RWPE1 (cell line): Measurements from ENCODE around the gene HLCS.

Experiments
- CTCF ChIA-PET: fragments of 350-600 bp; sonication (Branson Sonifier 250); formaldehyde crosslinking; extraction: SDS; loops from one replicate; lab custom pipeline; 2021; lab: Yijun Ruan, JAX
- POLR2A ChIA-PET: fragments of 400-600 bp; formaldehyde crosslinking; extraction: SDS; loops from one replicate; lab custom pipeline; 2020; ENCODE audit warnings: antibody characterized with exemption; ENCODE audit not compliant: low non-redundant PET; lab: Yijun Ruan, JAX
- DNase-seq: peaks from one replicate; pipeline ENCODE4 v3.0.0; 2012; ENCODE audit warnings: low spot score
- H3K27ac ChIP-seq: fragments of 450-650 bp; 2 replicates; pipeline ENCODE4 v1.5.1; 2017
- CTCF ChIP-seq: fragments of 450-650 bp; conservative IDR thresholded peaks from 2 replicates; pipeline ENCODE4 v1.5.1; 2017; ENCODE audit warnings: low read depth, mild to moderate bottlenecking

The HLCS gene

GRCh38 chr21:36708286-36709029, 258.0 kb downstream of the HLCS start:
- ChIA-PET CTCF (interaction anchor here (0.5 kb wide), 1 partner anchor 89 kb away, joined by 3 read pairs; no protein-coding TSS in a partner anchor), POLR2A (no interaction called here)
- no peak for TF ChIP-seq CTCF
- H3K27ac ChIP-seq, result peak overlapping the region; percentile 94
- no peak for DNase-seq

- CTCF ChIA-PET, result interaction anchor here (0.5 kb wide), 1 partner anchor 88 kb away, joined by 3 read pairs; no protein-coding TSS in a partner anchor
- peak overlapping the region; percentile 94 for H3K27ac ChIP-seq
- TF ChIP-seq CTCF, result no peak
- DNase-seq, result no peak
- POLR2A ChIA-PET, result no interaction called here
Measured at GRCh38 chr21:36707763-36708285, 258.6 kb downstream of the HLCS start.

GRCh38 chr21:36706951-36707762, 259.3 kb downstream of the HLCS start:
- no peak for DNase-seq
- ChIA-PET POLR2A (no interaction called here), CTCF (interaction anchor here (0.7 kb wide), 1 partner anchor 109 kb away, joined by 3 read pairs; no protein-coding TSS in a partner anchor)
- peak overlapping the region; percentile 94 for H3K27ac ChIP-seq
- TF ChIP-seq CTCF, result no peak

- POLR2A ChIA-PET, result no interaction called here
- CTCF ChIA-PET, result interaction anchor here (0.6 kb wide), 1 partner anchor 78 kb away, joined by 3 read pairs; no protein-coding TSS in a partner anchor
- DNase-seq, result no peak
- TF ChIP-seq CTCF, result no peak; the same call in 1 of the 2 replicates
- H3K27ac ChIP-seq, result peak overlapping the region; percentile 94
Measured at GRCh38 chr21:36706482-36706852, 260.0 kb downstream of the HLCS start.

- DNase-seq, result no peak
- ChIA-PET CTCF (interaction anchor here (0.6 to 1.1 kb wide), 3 partner anchors 14 to 77 kb away, joined by 3 to 4 read pairs (median 4); no protein-coding TSS in a partner anchor), POLR2A (no interaction called here)
Measured at GRCh38 chr21:36705679-36706481, 260.6 kb downstream of the HLCS start.

More at GRCh38 chr21:36705679-36706481, 260.6 kb downstream of the HLCS start:
- peak; percentile 59 for TF ChIP-seq CTCF
- H3K27ac ChIP-seq, result peak overlapping the region; percentile 94
